ENCODE results near the gene ATP2A3. TPM values are rescaled to one million over a fixed set of nuclear protein-coding genes. Genes with fewer than 3 reads are reported as not detected.
"Not testable (repeated sequence)": the region's sequence is repeated elsewhere in the genome, so short reads cannot be mapped to it uniquely, and the experiment has no call there.

ATP2A3 gene
- polyA plus RNA-seq, 2 donors: 5.8 to 7.8 TPM

- H3K9me3 ChIP-seq (ENCODE audit: control insufficient read depth in 2 of 2, insufficient read depth in 1 of 2, low read depth in 1 of 2, low read length in 1 of 2): no peaks in the 10 kb centered on the region
- WGBS, 2 donors: 64 to 73% methylated on average over 8 of the region's 8 CpGs
- H3K27ac ChIP-seq (ENCODE audit: low read depth in 2 of 2, low read length in 1 of 2): no peak overlapping the region
- no peaks in the 10 kb centered on the region for H3K36me3 ChIP-seq (ENCODE audit: control insufficient read depth in 2 of 2, insufficient read depth in 2 of 2, low read length in 1 of 2)
- H3K27me3 ChIP-seq (ENCODE audit: control insufficient read depth in 1 of 2, insufficient read depth in 2 of 2, low read length in 2 of 2): no peaks in the 10 kb centered on the region
- no peak overlapping the region for H3K4me3 ChIP-seq (ENCODE audit: low read depth in 1 of 2, low read length in 2 of 2)
- H3K4me1 ChIP-seq (ENCODE audit: control insufficient read depth in 2 of 2, insufficient read depth in 2 of 2, low read length in 1 of 2): no peaks in the 10 kb centered on the region
These were observed 29.4 kb upstream of the ATP2A3 start for GRCh38 chr17:3993493-3994220.

- Histone ChIP-seq H3K4me1 (ENCODE audit: control insufficient read depth in 2 of 2, insufficient read depth in 2 of 2, low read length in 1 of 2) (no peaks in the 10 kb centered on the region), H3K36me3 (ENCODE audit: control insufficient read depth in 2 of 2, insufficient read depth in 2 of 2, low read length in 1 of 2) (no peaks in the 10 kb centered on the region), H3K27ac (ENCODE audit: low read depth in 2 of 2, low read length in 1 of 2) (no peak overlapping the region), H3K4me3 (ENCODE audit: low read depth in 1 of 2, low read length in 2 of 2) (no peak overlapping the region), H3K9me3 (ENCODE audit: control insufficient read depth in 2 of 2, insufficient read depth in 1 of 2, low read depth in 1 of 2, low read length in 1 of 2) (no peaks in the 10 kb centered on the region), H3K27me3 (ENCODE audit: control insufficient read depth in 1 of 2, insufficient read depth in 2 of 2, low read length in 2 of 2) (no peaks in the 10 kb centered on the region)
- 80 to 88% methylated on average over 5 of the region's 5 CpGs for WGBS, 2 donors
These were observed 28.1 kb upstream of the ATP2A3 start for GRCh38 chr17:3992370-3992769.

- H3K27ac ChIP-seq (ENCODE audit: low read depth in 2 of 2, low read length in 1 of 2); H3K36me3 ChIP-seq (ENCODE audit: control insufficient read depth in 2 of 2, insufficient read depth in 2 of 2, low read length in 1 of 2): not testable (repeated sequence)
- 80 to 81% methylated on average over 3 of the region's 3 CpGs for WGBS, 2 donors
These were observed 27.5 kb upstream of the ATP2A3 start for GRCh38 chr17:3991699-3992098.

GRCh38 chr17:3990386-3991127 lies 26.3 kb upstream of the ATP2A3 start:
- no peaks in the 10 kb centered on the region for H3K9me3 ChIP-seq (ENCODE audit: control insufficient read depth in 2 of 2, insufficient read depth in 1 of 2, low read depth in 1 of 2, low read length in 1 of 2)
- H3K36me3 ChIP-seq (ENCODE audit: control insufficient read depth in 2 of 2, insufficient read depth in 2 of 2, low read length in 1 of 2): no peaks in the 10 kb centered on the region
- H3K4me3 ChIP-seq (ENCODE audit: low read depth in 1 of 2, low read length in 2 of 2): no peak overlapping the region
- 72 to 79% methylated on average over 12 of the region's 12 CpGs for WGBS, 2 donors
- H3K4me1 ChIP-seq (ENCODE audit: control insufficient read depth in 2 of 2, insufficient read depth in 2 of 2, low read length in 1 of 2): peaks cover 0 to 6% of the 10 kb centered on the region in 2 donors
- H3K27me3 ChIP-seq (ENCODE audit: control insufficient read depth in 1 of 2, insufficient read depth in 2 of 2, low read length in 2 of 2): no peaks in the 10 kb centered on the region
- no peak overlapping the region for H3K27ac ChIP-seq (ENCODE audit: low read depth in 2 of 2, low read length in 1 of 2)

More at GRCh38 chr17:3991699-3992098, 27.5 kb upstream of the ATP2A3 start:
- not testable (repeated sequence) for H3K4me1 ChIP-seq (ENCODE audit: control insufficient read depth in 2 of 2, insufficient read depth in 2 of 2, low read length in 1 of 2); H3K27me3 ChIP-seq (ENCODE audit: control insufficient read depth in 1 of 2, insufficient read depth in 2 of 2, low read length in 2 of 2); H3K4me3 ChIP-seq (ENCODE audit: low read depth in 1 of 2, low read length in 2 of 2); H3K9me3 ChIP-seq (ENCODE audit: control insufficient read depth in 2 of 2, insufficient read depth in 1 of 2, low read depth in 1 of 2, low read length in 1 of 2)

GRCh38 chr17:3989041-3989886 lies 25.0 kb upstream of the ATP2A3 start:
- H3K4me3 ChIP-seq (ENCODE audit: low read depth in 1 of 2, low read length in 2 of 2): no peak overlapping the region
- H3K9me3 ChIP-seq (ENCODE audit: control insufficient read depth in 2 of 2, insufficient read depth in 1 of 2, low read depth in 1 of 2, low read length in 1 of 2): peaks cover 0 to 3% of the 10 kb centered on the region in 2 donors
- H3K27ac ChIP-seq (ENCODE audit: low read depth in 2 of 2, low read length in 1 of 2): no peak overlapping the region
- no peaks in the 10 kb centered on the region for H3K36me3 ChIP-seq (ENCODE audit: control insufficient read depth in 2 of 2, insufficient read depth in 2 of 2, low read length in 1 of 2)
- peaks cover 0 to 6% of the 10 kb centered on the region in 2 donors for H3K4me1 ChIP-seq (ENCODE audit: control insufficient read depth in 2 of 2, insufficient read depth in 2 of 2, low read length in 1 of 2)
- WGBS, 2 donors: 87 to 89% methylated on average over 24 of the region's 24 CpGs
- no peaks in the 10 kb centered on the region for H3K27me3 ChIP-seq (ENCODE audit: control insufficient read depth in 1 of 2, insufficient read depth in 2 of 2, low read length in 2 of 2)

- Histone ChIP-seq H3K4me1 (ENCODE audit: control insufficient read depth in 2 of 2, insufficient read depth in 2 of 2, low read length in 1 of 2) (peaks cover 0 to 8% of the 10 kb centered on the region in 2 donors), H3K27me3 (ENCODE audit: control insufficient read depth in 1 of 2, insufficient read depth in 2 of 2, low read length in 2 of 2) (no peaks in the 10 kb centered on the region), H3K36me3 (ENCODE audit: control insufficient read depth in 2 of 2, insufficient read depth in 2 of 2, low read length in 1 of 2) (no peaks in the 10 kb centered on the region), H3K27ac (ENCODE audit: low read depth in 2 of 2, low read length in 1 of 2) (no peak overlapping the region), H3K4me3 (ENCODE audit: low read depth in 1 of 2, low read length in 2 of 2) (no peak overlapping the region), H3K9me3 (ENCODE audit: control insufficient read depth in 2 of 2, insufficient read depth in 1 of 2, low read depth in 1 of 2, low read length in 1 of 2) (peaks cover 0 to 3% of the 10 kb centered on the region in 2 donors)
- 60 to 65% methylated on average over 4 of the region's 4 CpGs for WGBS, 2 donors
These were observed 24.2 kb upstream of the ATP2A3 start for GRCh38 chr17:3988297-3989040.

GRCh38 chr17:3986939-3987335 lies 22.7 kb upstream of the ATP2A3 start:
- 78 to 84% methylated on average over 5 to 8 of the region's 8 CpGs for WGBS, 2 donors
- H3K4me1 ChIP-seq (ENCODE audit: control insufficient read depth in 2 of 2, insufficient read depth in 2 of 2, low read length in 1 of 2): peaks cover 0 to 8% of the 10 kb centered on the region in 2 donors
- no peak overlapping the region for H3K4me3 ChIP-seq (ENCODE audit: low read depth in 1 of 2, low read length in 2 of 2)
- H3K9me3 ChIP-seq (ENCODE audit: control insufficient read depth in 2 of 2, insufficient read depth in 1 of 2, low read depth in 1 of 2, low read length in 1 of 2): peaks cover 0 to 3% of the 10 kb centered on the region in 2 donors
- no peaks in the 10 kb centered on the region for H3K27me3 ChIP-seq (ENCODE audit: control insufficient read depth in 1 of 2, insufficient read depth in 2 of 2, low read length in 2 of 2)
- no peaks in the 10 kb centered on the region for H3K36me3 ChIP-seq (ENCODE audit: control insufficient read depth in 2 of 2, insufficient read depth in 2 of 2, low read length in 1 of 2)
- H3K27ac ChIP-seq (ENCODE audit: low read depth in 2 of 2, low read length in 1 of 2): no peak overlapping the region

GRCh38 chr17:3986270-3986938 lies 22.2 kb upstream of the ATP2A3 start:
- Histone ChIP-seq H3K36me3 (ENCODE audit: control insufficient read depth in 2 of 2, insufficient read depth in 2 of 2, low read length in 1 of 2) (no peaks in the 10 kb centered on the region), H3K4me3 (ENCODE audit: low read depth in 1 of 2, low read length in 2 of 2) (no peak overlapping the region), H3K27ac (ENCODE audit: low read depth in 2 of 2, low read length in 1 of 2) (peak overlapping the region in 1 of 2 donors; percentile 51), H3K4me1 (ENCODE audit: control insufficient read depth in 2 of 2, insufficient read depth in 2 of 2, low read length in 1 of 2) (peaks cover 0 to 8% of the 10 kb centered on the region in 2 donors), H3K9me3 (ENCODE audit: control insufficient read depth in 2 of 2, insufficient read depth in 1 of 2, low read depth in 1 of 2, low read length in 1 of 2) (peaks cover 0 to 3% of the 10 kb centered on the region in 2 donors), H3K27me3 (ENCODE audit: control insufficient read depth in 1 of 2, insufficient read depth in 2 of 2, low read length in 2 of 2) (no peaks in the 10 kb centered on the region)
- 45 to 50% methylated on average over 16 of the region's 16 CpGs for WGBS, 2 donors

Measured in esophagus (tissue), 2 donors.